HepG2 (cell line): ENCODE results near the gene DOK5. TPM values are rescaled to one million over a fixed set of nuclear protein-coding genes. Genes with fewer than 3 reads are reported as not detected.

Experiments used
- ATAC-seq: fragments of 200-7000 bp; cut with Tn5 transposase; 3 replicates; pipeline ENCODE4 v1.9.1; 2020; ENCODE audit warnings: mild to moderate bottlenecking, moderate library complexity
- BruUV-seq: library from RNA; stranded (reverse); fragments of 400-500 nt; replicated peaks from 2 replicates; lab custom pipeline; 2021; lab: Mats Ljungman, UMichigan
- CTCF ChIA-PET: fragments of 300-600 bp; formaldehyde crosslinking; extraction: SDS; loops from one replicate; lab custom pipeline; 2021; ENCODE audit warnings: low total read pairs, inconsistent platforms, low intra/inter-chr PET ratio; lab: Yijun Ruan, JAX
- POLR2A ChIA-PET: fragments of 350-600 bp; sonication (Branson Sonifier 250); formaldehyde crosslinking; loops from one replicate; lab custom pipeline; 2020; ENCODE audit warnings: antibody characterized with exemption, inconsistent platforms; lab: Yijun Ruan, JAX
- DNase-seq: peaks from one replicate; pipeline ENCODE4 v3.0.0-alpha.2; 2015; ENCODE audit warnings: low spot score
- FAIRE-seq: peaks from 3 replicates; lab custom pipeline; 2011; peaks lifted over from hg19 to GRCh38; lab: Jason Lieb, UNC
- H2AFZ ChIP-seq: one replicate; pipeline ENCODE4 v1.6.1; 2011; ENCODE audit warnings: low read length, inconsistent platforms
- H3K27ac ChIP-seq: fragments of 300-600 bp; 3 replicates; pipeline ENCODE4 v1.8.0; 2011; ENCODE audit warnings: mixed run types, mild to moderate bottlenecking, mixed read lengths, low read length, inconsistent platforms; ENCODE audit not compliant: insufficient read depth; ENCODE audit errors: extremely low read length
- H3K27me3 ChIP-seq, 2 experiments: fragments of 200-600 bp in 1 of 2; 2 replicates in 1 of 2; 3 replicates in 1 of 2; pipeline versions ENCODE4 v1.6.0 to v1.8.0; 2011; ENCODE audit warnings: low read length in 2 of 2, mild to moderate bottlenecking in 2 of 2, moderate library complexity in 2 of 2, inconsistent platforms in 1 of 2; ENCODE audit not compliant: insufficient read depth in 2 of 2, control insufficient read depth in 1 of 2
- H3K36me3 ChIP-seq, 2 experiments: fragments of 200-600 bp in 1 of 2; replicated peaks in 1 of 2; 2 replicates in 1 of 2; 3 replicates in 1 of 2; pipeline versions ENCODE4 v1.5.1 to v1.8.0; 2011; ENCODE audit warnings: low read length in 2 of 2, inconsistent platforms in 1 of 2; ENCODE audit not compliant: insufficient read depth in 2 of 2, control insufficient read depth in 1 of 2
- H3K4me1 ChIP-seq: 2 replicates; pipeline ENCODE4 v1.5.1; 2012; ENCODE audit warnings: low read length, inconsistent platforms; ENCODE audit not compliant: insufficient read depth
- H3K4me2 ChIP-seq: 2 replicates; pipeline ENCODE4 v1.6.0; 2011; ENCODE audit warnings: low read depth, low read length, inconsistent platforms
- H3K4me3 ChIP-seq, 3 experiments: fragments of 200-600 bp in 1 of 3; sonication (generic), shearing (Covaris generic) in 1 of 3; replicated peaks in 1 of 3; 2 replicates each; pipeline ENCODE4 v1.5.1; 2011 to 2016; ENCODE audit warnings: low read length in 3 of 3, inconsistent platforms in 2 of 3, low read depth in 2 of 3, mild to moderate bottlenecking in 2 of 3, control low read depth in 1 of 3, mixed read lengths in 1 of 3; ENCODE audit not compliant: insufficient read depth in 1 of 3
- H3K79me2 ChIP-seq: one replicate; pipeline ENCODE4 v1.6.1; 2011; ENCODE audit warnings: low read length, inconsistent platforms; ENCODE audit not compliant: insufficient read depth
- H3K9ac ChIP-seq: 2 replicates; pipeline ENCODE4 v1.6.0; 2011; ENCODE audit warnings: mild to moderate bottlenecking, low read depth, low read length, inconsistent platforms; ENCODE audit not compliant: insufficient read depth
- H3K9me3 ChIP-seq: 2 replicates; pipeline ENCODE4 v1.5.1; 2012; ENCODE audit warnings: mild to moderate bottlenecking, low read length
- H4K20me1 ChIP-seq: 2 replicates; pipeline ENCODE4 v1.6.0; 2011; ENCODE audit warnings: inconsistent platforms, mild to moderate bottlenecking, low read length, moderate library complexity; ENCODE audit not compliant: insufficient read depth
- ARHGAP35 ChIP-seq: sonication (generic); formaldehyde crosslinking; IDR thresholded peaks from 2 replicates; pipeline ENCODE4 v1.9.0; 2022; ENCODE audit warnings: mild to moderate bottlenecking, inconsistent platforms, moderate library complexity, missing genetic modification reagents, borderline replicate concordance
- EP300 ChIP-seq, 3 experiments: sonication (generic) in 1 of 3; formaldehyde crosslinking in 1 of 3; IDR thresholded peaks; 2 replicates each; pipeline versions ENCODE4 v1.5.1 to v1.6.1; 2011 to 2020; ENCODE audit warnings: low read depth in 2 of 3, low read length in 2 of 3, borderline replicate concordance in 1 of 3, improper control_type of control experiment in 1 of 3, mild to moderate bottlenecking in 1 of 3, missing genetic modification reagents in 1 of 3, moderate library complexity in 1 of 3
- FOXC1 ChIP-seq: sonication (generic); formaldehyde crosslinking; IDR thresholded peaks from 2 replicates; pipeline ENCODE4 v1.8.0; 2022; ENCODE audit warnings: mild to moderate bottlenecking, missing genetic modification reagents, borderline replicate concordance
- GLI4 ChIP-seq: sonication (generic); formaldehyde crosslinking; IDR thresholded peaks from 2 replicates; pipeline ENCODE4 v1.5.1; 2020; ENCODE audit warnings: missing genetic modification reagents, mild to moderate bottlenecking, moderate library complexity, borderline replicate concordance
- TRIM24 ChIP-seq: sonication (generic); formaldehyde crosslinking; IDR thresholded peaks from 2 replicates; pipeline ENCODE4 v1.8.0; 2022; ENCODE audit warnings: mild to moderate bottlenecking, missing genetic modification reagents
- ZNF18 ChIP-seq: sonication (generic); formaldehyde crosslinking; IDR thresholded peaks from 2 replicates; pipeline ENCODE4 v1.8.0; 2022; ENCODE audit warnings: mild to moderate bottlenecking, missing genetic modification reagents; ENCODE audit not compliant: insufficient replicate concordance
- ZNF207 ChIP-seq: fragments of 450-650 bp; IDR thresholded peaks from 2 replicates; pipeline ENCODE4 v1.6.1; 2016; ENCODE audit warnings: antibody characterized with exemption, borderline replicate concordance
- ZNF616 ChIP-seq: sonication (generic); formaldehyde crosslinking; IDR thresholded peaks from 2 replicates; pipeline ENCODE4 v1.5.0; 2020; ENCODE audit warnings: low read depth, mild to moderate bottlenecking, missing genetic modification reagents
- WGBS: methylation state at CpG from one replicate; pipeline ENCODE4 v1.1.6; 2017; ENCODE audit warnings: low lambda C conversion rate; 5-methylcytosine and 5-hydroxymethylcytosine counted together
- in situ Hi-C: cut with HindIII; loops from 2 replicates; pipeline ENCODE4 v1.10.0; 2017; ENCODE audit warnings: low pct_unique_long_range_greater_than_20kb; ENCODE audit not compliant: extremely low pct_ligation_motif_present
- intact Hi-C: fragments of 100-400 bp; cut with micrococcal nuclease; formaldehyde crosslinking; loops from one replicate; pipeline ENCODE4 v1.10.0; 2022; ENCODE audit not compliant: unreplicated experiment
- polyA plus RNA-seq, 8 experiments: library from polyadenylated mRNA; depleted of rRNA in 3 of 8; stranded (reverse) in 7 of 8; unstranded in 1 of 8; fragments of >200 nt; fragmentation: Illumina TruSeq in 4 of 8; extraction: Trizol in 4 of 8; gene quantifications; 2 replicates each; pipeline versions ENCODE4 v1.2.1 to v1.2.3, GENCODE V29; 2011 to 2016; ENCODE audit warnings: low read depth in 4 of 8, missing spikeins in 1 of 8, mixed read lengths in 1 of 8; ENCODE audit not compliant: insufficient read depth in 1 of 8
- total RNA-seq, 5 experiments: library from RNA; depleted of rRNA; stranded (reverse); fragments of >200 nt; fragmentation: Illumina TruSeq; extraction: Trizol; gene quantifications; 2 replicates each; pipeline ENCODE4 v1.2.3, GENCODE V29; 2016; ENCODE audit warnings: low read depth in 1 of 5
- TF ChIP-seq, protein P1 (sequence below), 2 experiments: sonication (generic) in 1 of 2; formaldehyde crosslinking in 1 of 2; IDR thresholded peaks; 2 replicates each; pipeline versions ENCODE4 v1.5.1 to v1.6.1; 2011 to 2020; ENCODE audit warnings: borderline replicate concordance in 1 of 2, low read depth in 1 of 2, low read length in 1 of 2, mild to moderate bottlenecking in 1 of 2, missing genetic modification reagents in 1 of 2, moderate library complexity in 1 of 2

The DOK5 gene
- total and polyA plus RNA-seq, 2 of the 13 experiments (the other 11 are each of a cell fraction or from before 2014, with no cell fraction given) = not detected

DNA sequence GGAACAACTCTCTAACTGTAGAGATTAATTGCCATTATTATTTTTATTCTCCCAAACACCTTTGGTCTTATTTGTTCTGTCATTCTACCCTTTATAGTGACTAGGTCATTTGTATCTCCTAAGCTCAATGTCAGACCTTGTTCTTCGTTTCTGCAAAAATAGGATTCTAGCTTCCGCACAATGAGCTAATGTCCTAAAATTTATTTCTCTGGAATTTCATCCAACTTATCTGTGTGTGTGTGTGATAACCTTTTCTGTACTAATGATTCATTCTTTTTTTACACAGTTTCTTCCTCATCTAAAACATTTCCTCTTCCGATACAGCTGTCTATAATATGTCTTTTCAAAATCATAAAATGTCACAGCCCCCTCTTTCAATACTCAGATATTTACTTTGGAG lies 84.5 kb downstream of the DOK5 start:
- H3K9ac ChIP-seq = no peak overlapping the region
- H3K4me1 ChIP-seq = no peaks in the 10 kb centered on the region
- in situ Hi-C loops (no loop called here), intact Hi-C loops (no loop called here)
- FAIRE-seq (no peak), DNase-seq (no peak), ATAC-seq (no peak)
- no peak overlapping the region for H3K4me2 ChIP-seq
- no peaks in the 10 kb centered on the region for H4K20me1 ChIP-seq
- H3K27me3 ChIP-seq = peaks cover 0 to 2% of the 10 kb centered on the region in 2 experiments; a peak in 1 of 5 replicates
- no peaks in the 10 kb centered on the region for H3K79me2 ChIP-seq
- TF ChIP-seq TRIM24 = no peak
- no peak for TF ChIP-seq FOXC1 (CRISPR knock-in tag)
- TF ChIP-seq ZNF18 (CRISPR knock-in tag) = no peak
- TF ChIP-seq ZNF616 (CRISPR knock-in tag) = no peak
- TF ChIP-seq EP300 (IDR thresholded peaks at IDR 0.05; ENCODE audit: low read depth in 2 of 2, low read length in 2 of 2) = no peak
- no peak for TF ChIP-seq EP300 (CRISPR knock-in tag; IDR thresholded peaks at IDR 0.05; ENCODE audit: borderline replicate concordance)
- TF ChIP-seq, protein P1, sequence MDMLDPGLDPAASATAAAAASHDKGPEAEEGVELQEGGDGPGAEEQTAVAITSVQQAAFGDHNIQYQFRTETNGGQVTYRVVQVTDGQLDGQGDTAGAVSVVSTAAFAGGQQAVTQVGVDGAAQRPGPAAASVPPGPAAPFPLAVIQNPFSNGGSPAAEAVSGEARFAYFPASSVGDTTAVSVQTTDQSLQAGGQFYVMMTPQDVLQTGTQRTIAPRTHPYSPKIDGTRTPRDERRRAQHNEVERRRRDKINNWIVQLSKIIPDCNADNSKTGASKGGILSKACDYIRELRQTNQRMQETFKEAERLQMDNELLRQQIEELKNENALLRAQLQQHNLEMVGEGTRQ (IDR thresholded peaks at IDR 0.05; ENCODE audit: low read depth, low read length) = no peak
- TF ChIP-seq, protein P1 (CRISPR knock-in tag; IDR thresholded peaks at IDR 0.05; ENCODE audit: borderline replicate concordance) = no peak
- TF ChIP-seq ZNF207 = no peak
- no peak for TF ChIP-seq ARHGAP35 (CRISPR knock-in tag)
- no peak for TF ChIP-seq GLI4 (CRISPR knock-in tag)
- no peak overlapping the region for H3K27ac ChIP-seq
- no peaks in the 10 kb centered on the region for H3K9me3 ChIP-seq
- H2AFZ ChIP-seq = no peak overlapping the region
- no peak overlapping the region for H3K4me3 ChIP-seq
- ChIA-PET CTCF (no interaction called here), POLR2A (no interaction called here)
- no TSS peak for BruUV-seq
- no peaks in the 10 kb centered on the region for H3K36me3 ChIP-seq
- WGBS = 38% methylated on average over 3 of the region's 3 CpGs
